DND-41 (cell line): ENCODE results near the gene TSHZ2.

Experiments
- CTCF ChIP-seq: IDR thresholded peaks from 2 replicates; pipeline ENCODE4 v1.5.1; 2012; ENCODE audit warnings: borderline replicate concordance, low read length, moderate library complexity, mild to moderate bottlenecking; ENCODE audit not compliant: poor library complexity, severe bottlenecking; ENCODE audit errors: extremely low read depth
- EZH2 ChIP-seq: IDR thresholded peaks from 3 replicates; pipeline ENCODE4 v1.6.1; 2012; ENCODE audit warnings: borderline replicate concordance, low read depth, mild to moderate bottlenecking, moderate library complexity, low read length, inconsistent platforms; ENCODE audit not compliant: severe bottlenecking

GRCh38 chr20:53302695-53303412 is 330.7 kb downstream of the TSHZ2 start:
- TF ChIP-seq EZH2 = no peak
- no peak for TF ChIP-seq CTCF
